SK-N-MC (cell line): ENCODE data around the gene HAS3.

Experiments used
- DNase-seq: peaks from one replicate; pipeline ENCODE4 v3.0.0-alpha.2; 2011; ENCODE audit warnings: low read depth, low spot score
- H3K27ac ChIP-seq: fragments of 200-600 bp; sonication (generic); 2 replicates; pipeline ENCODE4 v1.5.1; 2016; ENCODE audit warnings: mixed run types
- H3K36me3 ChIP-seq: fragments of 200-600 bp; sonication (generic); 2 replicates; pipeline ENCODE4 v1.6.1; 2017; ENCODE audit warnings: antibody characterized with exemption, low read length, mixed read lengths; ENCODE audit not compliant: insufficient read depth
- H3K4me3 ChIP-seq: fragments of 200-600 bp; sonication (generic); 2 replicates; pipeline ENCODE4 v1.5.1; 2016
- H3K9ac ChIP-seq: fragments of 200-600 bp; sonication (generic); 2 replicates; pipeline ENCODE4 v1.8.0; 2017; ENCODE audit warnings: mixed run types, mixed read lengths; ENCODE audit not compliant: insufficient read length
- H3K9me3 ChIP-seq: fragments of 200-600 bp; sonication (generic); 2 replicates; pipeline ENCODE4 v1.6.1; 2017; ENCODE audit warnings: low read depth, mild to moderate bottlenecking, antibody characterized with exemption, low read length, moderate library complexity, mixed read lengths
- EZH2 ChIP-seq: fragments of 200-600 bp; sonication (generic); IDR thresholded peaks from one replicate; pipeline ENCODE4 v1.6.1; 2017; ENCODE audit warnings: antibody characterized with exemption
- FOXP2 ChIP-seq: optimal IDR thresholded peaks from 2 replicates; pipeline ENCODE3; 2011; ENCODE audit warnings: mild to moderate bottlenecking, moderate library complexity; ENCODE audit not compliant: insufficient read depth; ENCODE audit errors: extremely low read length, control extremely low read depth
- POLR2AphosphoS5 ChIP-seq: IDR thresholded peaks from 2 replicates; pipeline ENCODE4 v1.6.1; 2012; ENCODE audit warnings: mild to moderate bottlenecking, low read depth, low read length, borderline replicate concordance

The HAS3 gene

GRCh38 chr16:69166221-69166833 is 60.9 kb downstream of the HAS3 start:
- TF ChIP-seq FOXP2 (no peak), POLR2AphosphoS5 (no peak), EZH2 (no peak)
- H3K9ac ChIP-seq: no peak overlapping the region
- no peak for DNase-seq
- no peak overlapping the region for H3K4me3 ChIP-seq
- no peaks in the 10 kb centered on the region for H3K9me3 ChIP-seq
- H3K36me3 ChIP-seq: peaks cover 37% of the 10 kb centered on the region
- H3K27ac ChIP-seq: no peak overlapping the region

- TF ChIP-seq FOXP2 (no peak), EZH2 (no peak), POLR2AphosphoS5 (no peak)
- H3K27ac ChIP-seq: no peak overlapping the region
- H3K36me3 ChIP-seq: peaks cover 34% of the 10 kb centered on the region
- DNase-seq: no peak
- no peaks in the 10 kb centered on the region for H3K9me3 ChIP-seq
- no peak overlapping the region for H3K9ac ChIP-seq
- H3K4me3 ChIP-seq: no peak overlapping the region
Observed at GRCh38 chr16:69166946-69167930, 61.8 kb downstream of the HAS3 start.
